OCI-LY7 (cell line): Measurements from ENCODE around the gene CIART. TPM values are rescaled to one million over a fixed set of nuclear protein-coding genes. Genes with fewer than 3 reads are reported as not detected.

ENCODE experiments used
- BruUV-seq: library from RNA; stranded (reverse); fragments of 400-500 nt; replicated peaks from 2 replicates; lab custom pipeline; 2021; lab: Mats Ljungman, UMichigan
- CTCF ChIA-PET: fragments of 300-600 bp; sonication (Branson Sonifier 250); formaldehyde crosslinking; loops from one replicate; lab custom pipeline; 2022; ENCODE audit warnings: antibody characterized with exemption; ENCODE audit not compliant: unreplicated experiment; lab: Charles Lee
- POLR2A ChIA-PET: fragments of 300-600 bp; sonication (Branson Sonifier 250); formaldehyde crosslinking; loops from one replicate; lab custom pipeline; 2022; ENCODE audit warnings: antibody characterized with exemption; lab: Charles Lee
- DNase-seq: peaks from one replicate; pipeline ENCODE4 v3.0.0-alpha.2; 2015; ENCODE audit warnings: low spot score
- H2AFZ ChIP-seq: fragments of 200-600 bp; sonication (generic), shearing (Covaris generic); 2 replicates; pipeline ENCODE4 v1.6.1; 2014; ENCODE audit warnings: mild to moderate bottlenecking, antibody characterized with exemption, low read length, moderate library complexity
- H3K27ac ChIP-seq: fragments of 200-600 bp; sonication (generic); 2 replicates; pipeline ENCODE4 v1.5.1; 2014; ENCODE audit warnings: mixed run types, low read depth, mild to moderate bottlenecking, moderate library complexity, low read length, inconsistent platforms; ENCODE audit not compliant: poor library complexity, severe bottlenecking
- H3K36me3 ChIP-seq: fragments of 200-600 bp; sonication (generic); 2 replicates; pipeline ENCODE4 v1.6.1; 2014; ENCODE audit warnings: mild to moderate bottlenecking, antibody characterized with exemption, low read length, moderate library complexity, mixed read lengths; ENCODE audit not compliant: insufficient read depth
- H3K4me1 ChIP-seq: fragments of 200-600 bp; sonication (generic); 2 replicates; pipeline ENCODE4 v1.5.1; 2014; ENCODE audit warnings: mild to moderate bottlenecking, low read length; ENCODE audit not compliant: insufficient read depth, poor library complexity, severe bottlenecking
- H3K4me2 ChIP-seq: fragments of 200-600 bp; sonication (generic); 2 replicates; pipeline ENCODE4 v1.6.1; 2014; ENCODE audit warnings: mild to moderate bottlenecking, low read length
- H3K4me3 ChIP-seq: fragments of 200-600 bp; sonication (generic); 2 replicates; pipeline ENCODE4 v1.5.1; 2014; ENCODE audit warnings: mild to moderate bottlenecking, low read depth, low read length; ENCODE audit not compliant: poor library complexity, severe bottlenecking
- H3K79me2 ChIP-seq: fragments of 200-600 bp; sonication (generic); 2 replicates; pipeline ENCODE4 v1.6.1; 2016; ENCODE audit warnings: low read depth, mild to moderate bottlenecking, low read length, moderate library complexity, mixed read lengths; ENCODE audit not compliant: insufficient read depth
- H3K9me2 ChIP-seq: fragments of 200-600 bp; sonication (generic); 2 replicates; pipeline ENCODE4 v1.6.1; 2016; ENCODE audit warnings: mild to moderate bottlenecking, low read length, mixed read lengths; ENCODE audit not compliant: insufficient read depth
- H3K9me3 ChIP-seq: fragments of 200-600 bp; sonication (generic); 2 replicates; pipeline ENCODE4 v1.6.1; 2014; ENCODE audit warnings: mild to moderate bottlenecking, mixed run types, low read length, mixed read lengths
- H4K20me1 ChIP-seq: fragments of 200-600 bp; sonication (generic); 2 replicates; pipeline ENCODE4 v1.6.1; 2014; ENCODE audit warnings: mild to moderate bottlenecking, antibody characterized with exemption, low read length, moderate library complexity, mixed read lengths; ENCODE audit not compliant: insufficient read depth
- EZH2phosphoT487 ChIP-seq: fragments of 200-600 bp; sonication (generic); IDR thresholded peaks from 2 replicates; pipeline ENCODE4 v1.6.1; 2018; ENCODE audit warnings: low read depth, borderline replicate concordance, mild to moderate bottlenecking, mixed run types, antibody characterized with exemption, low read length, moderate library complexity, mixed read lengths
- intact Hi-C: fragments of 100-400 bp; cut with micrococcal nuclease; formaldehyde crosslinking; loops from one replicate; pipeline ENCODE4 v1.10.0; 2022; ENCODE audit not compliant: unreplicated experiment
- total RNA-seq, 2 experiments: library from RNA; depleted of rRNA in 1 of 2; stranded (reverse); fragments of >200 nt in 1 of 2; shearing (Covaris generic) in 1 of 2; gene quantifications; 2 replicates each; pipeline ENCODE4 v1.2.3, GENCODE V29; 2014 to 2022
- TF ChIP-seq, protein P1 (sequence below): fragments of 200-600 bp; sonication (generic); conservative IDR thresholded peaks from 2 replicates; pipeline ENCODE4 v1.5.1; 2014; ENCODE audit warnings: mild to moderate bottlenecking, antibody characterized with exemption, low read length, moderate library complexity, mixed read lengths

CIART gene
- total RNA-seq, 2 experiments from 2014 or later, result 0.68 TPM; not detected in 1

DNA sequence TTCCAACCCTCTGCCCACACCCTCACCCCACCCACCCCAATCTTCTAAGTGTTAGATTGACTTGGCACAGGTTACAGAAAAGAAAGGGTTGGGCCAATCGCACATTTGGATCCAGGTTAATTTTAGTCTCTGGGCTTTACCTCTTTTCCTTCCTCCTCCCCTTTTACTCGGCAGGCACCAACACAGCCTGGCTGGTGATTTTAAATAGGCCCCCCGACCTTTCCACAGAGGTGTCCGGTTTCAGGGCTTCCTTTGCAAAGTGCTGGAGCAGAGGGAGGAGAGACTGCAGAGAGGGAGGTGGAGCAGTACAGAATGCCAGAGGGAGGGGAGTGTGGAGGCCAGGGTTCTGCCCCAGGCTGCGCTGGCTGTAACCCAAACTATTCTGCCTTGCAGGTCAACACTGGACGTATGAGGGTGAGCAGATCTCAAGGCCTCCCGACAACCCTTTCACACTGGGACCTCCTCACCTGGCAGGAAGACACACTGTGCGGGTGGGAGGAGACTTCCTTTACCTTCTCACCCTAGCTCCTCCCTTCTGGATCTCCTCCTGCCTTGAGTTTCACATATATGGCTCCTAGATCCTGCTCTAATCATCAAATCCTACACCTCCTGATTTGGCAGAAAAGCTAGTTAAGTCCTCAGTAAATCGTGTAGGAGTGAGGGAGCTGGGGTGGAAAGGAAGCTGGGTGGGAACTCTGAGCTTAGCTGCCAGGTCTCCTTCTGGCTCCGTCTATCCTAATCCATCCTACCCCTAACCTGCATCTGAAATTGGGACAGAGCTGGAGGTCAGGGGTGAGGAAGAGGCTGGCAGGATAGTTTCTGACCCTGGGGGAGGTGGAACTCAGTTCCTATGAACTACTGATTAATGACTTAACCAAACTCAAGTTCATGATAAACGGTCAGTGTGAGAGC, 22.3 kb upstream of the CIART start:
- Histone ChIP-seq H2AFZ (no peak overlapping the region), H4K20me1 (no peaks in the 10 kb centered on the region), H3K79me2 (no peaks in the 10 kb centered on the region), H3K4me1 (peaks cover 24% of the 10 kb centered on the region), H3K4me3 (no peak overlapping the region), H3K36me3 (peaks cover 7% of the 10 kb centered on the region; the same call in 1 of the 2 replicates), H3K4me2 (no peak overlapping the region), H3K9me3 (no peaks in the 10 kb centered on the region), H3K27ac (no peak overlapping the region), H3K9me2 (no peaks in the 10 kb centered on the region)
- intact Hi-C loops, result loop anchor here (10.0 kb wide), 1 partner anchor 265 kb away; no protein-coding TSS in a partner anchor
- ChIA-PET POLR2A (interaction anchor here (0.6 to 1.1 kb wide), 4 partner anchors 9 to 108 kb away, joined by 3 to 5 read pairs (median 4); partner anchors contain the start of gene APH1A), CTCF (no interaction called here)
- TF ChIP-seq, protein P1, sequence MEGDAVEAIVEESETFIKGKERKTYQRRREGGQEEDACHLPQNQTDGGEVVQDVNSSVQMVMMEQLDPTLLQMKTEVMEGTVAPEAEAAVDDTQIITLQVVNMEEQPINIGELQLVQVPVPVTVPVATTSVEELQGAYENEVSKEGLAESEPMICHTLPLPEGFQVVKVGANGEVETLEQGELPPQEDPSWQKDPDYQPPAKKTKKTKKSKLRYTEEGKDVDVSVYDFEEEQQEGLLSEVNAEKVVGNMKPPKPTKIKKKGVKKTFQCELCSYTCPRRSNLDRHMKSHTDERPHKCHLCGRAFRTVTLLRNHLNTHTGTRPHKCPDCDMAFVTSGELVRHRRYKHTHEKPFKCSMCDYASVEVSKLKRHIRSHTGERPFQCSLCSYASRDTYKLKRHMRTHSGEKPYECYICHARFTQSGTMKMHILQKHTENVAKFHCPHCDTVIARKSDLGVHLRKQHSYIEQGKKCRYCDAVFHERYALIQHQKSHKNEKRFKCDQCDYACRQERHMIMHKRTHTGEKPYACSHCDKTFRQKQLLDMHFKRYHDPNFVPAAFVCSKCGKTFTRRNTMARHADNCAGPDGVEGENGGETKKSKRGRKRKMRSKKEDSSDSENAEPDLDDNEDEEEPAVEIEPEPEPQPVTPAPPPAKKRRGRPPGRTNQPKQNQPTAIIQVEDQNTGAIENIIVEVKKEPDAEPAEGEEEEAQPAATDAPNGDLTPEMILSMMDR, result no peak
- no peak for TF ChIP-seq EZH2phosphoT487
- DNase-seq, result no peak
- BruUV-seq, result no TSS peak

GRCh38 chr1:150261367-150261766, 21.0 kb upstream of the CIART start:
- TF ChIP-seq EZH2phosphoT487, result no peak
- TF ChIP-seq, protein P1, result no peak
- Histone ChIP-seq H3K4me3 (no peak overlapping the region), H3K27ac (no peak overlapping the region), H4K20me1 (no peaks in the 10 kb centered on the region), H3K4me2 (no peak overlapping the region), H3K36me3 (peaks cover 21% of the 10 kb centered on the region), H3K9me3 (no peaks in the 10 kb centered on the region), H2AFZ (no peak overlapping the region), H3K79me2 (no peaks in the 10 kb centered on the region), H3K9me2 (no peaks in the 10 kb centered on the region), H3K4me1 (peaks cover 19% of the 10 kb centered on the region)
- POLR2A ChIA-PET, result interaction anchor here (1.1 to 1.6 kb wide), 3 partner anchors 14 to 373 kb away, joined by 3 to 5 read pairs (median 3); partner anchors contain the start of gene PRPF3
- CTCF ChIA-PET, result no interaction called here
- intact Hi-C loops, result no loop called here
- no TSS peak for BruUV-seq
- no peak for DNase-seq
